GM23248 (cell line): ENCODE measurements around the gene MYO5A. TPM values are rescaled to one million over a fixed set of nuclear protein-coding genes. Genes with fewer than 3 reads are reported as not detected.

Experiments used
- DNase-seq: peaks from one replicate; pipeline ENCODE4 v3.0.0-alpha.2; 2015
- H2AFZ ChIP-seq: fragments of 200-600 bp; sonication (generic); 2 replicates; pipeline ENCODE4 v1.6.1; 2016; ENCODE audit warnings: antibody characterized with exemption
- H3F3A ChIP-seq: fragments of 200-600 bp; sonication (generic); 2 replicates; pipeline ENCODE4 v1.6.1; 2016; ENCODE audit warnings: mild to moderate bottlenecking, antibody characterized with exemption, mixed run types; ENCODE audit not compliant: insufficient read depth
- H3K27ac ChIP-seq: fragments of 200-600 bp; sonication (generic); 2 replicates; pipeline ENCODE4 v1.5.1; 2016; ENCODE audit warnings: mild to moderate bottlenecking
- H3K27me3 ChIP-seq: fragments of 200-600 bp; sonication (generic); replicated peaks from 2 replicates; pipeline ENCODE4 v1.6.1; 2016; ENCODE audit warnings: mild to moderate bottlenecking; ENCODE audit not compliant: insufficient read depth
- H3K36me3 ChIP-seq: fragments of 200-600 bp; sonication (generic); 2 replicates; pipeline ENCODE4 v1.6.1; 2016; ENCODE audit warnings: low read depth, mild to moderate bottlenecking
- H3K4me1 ChIP-seq: fragments of 200-600 bp; sonication (generic); 2 replicates; pipeline ENCODE4 v1.6.1; 2016; ENCODE audit warnings: mild to moderate bottlenecking; ENCODE audit not compliant: insufficient read depth
- H3K4me2 ChIP-seq: fragments of 200-600 bp; sonication (generic); one replicate; pipeline ENCODE4 v1.6.1; 2016; ENCODE audit warnings: mild to moderate bottlenecking; ENCODE audit not compliant: unreplicated experiment
- H3K4me3 ChIP-seq: fragments of 200-600 bp; sonication (generic); 2 replicates; pipeline ENCODE4 v1.5.1; 2016; ENCODE audit warnings: mild to moderate bottlenecking
- H3K79me2 ChIP-seq: fragments of 200-600 bp; sonication (generic); 2 replicates; pipeline ENCODE4 v1.6.1; 2016; ENCODE audit warnings: mild to moderate bottlenecking; ENCODE audit not compliant: insufficient read depth
- H3K9ac ChIP-seq: fragments of 200-600 bp; sonication (generic); 2 replicates; pipeline ENCODE4 v1.6.1; 2016; ENCODE audit warnings: mild to moderate bottlenecking
- H3K9me2 ChIP-seq: fragments of 200-600 bp; sonication (generic); 2 replicates; pipeline ENCODE4 v1.6.1; 2016; ENCODE audit warnings: mixed run types, mild to moderate bottlenecking, moderate library complexity; ENCODE audit not compliant: insufficient read depth
- H3K9me3 ChIP-seq: fragments of 200-600 bp; sonication (generic); one replicate; pipeline ENCODE4 v1.6.1; 2017; ENCODE audit warnings: low read depth
- H4K20me1 ChIP-seq: fragments of 200-600 bp; sonication (generic); 2 replicates; pipeline ENCODE4 v1.6.0; 2016; ENCODE audit not compliant: insufficient read depth
- EZH2 ChIP-seq: fragments of 200-600 bp; sonication (generic); IDR thresholded peaks from 2 replicates; pipeline ENCODE4 v1.6.1; 2018; ENCODE audit warnings: antibody characterized with exemption, mild to moderate bottlenecking; ENCODE audit not compliant: insufficient read depth, poor library complexity, severe bottlenecking
- EZH2phosphoT487 ChIP-seq: fragments of 200-600 bp; sonication (generic); IDR thresholded peaks from 2 replicates; pipeline ENCODE4 v1.6.1; 2018; ENCODE audit warnings: antibody characterized with exemption, moderate library complexity, mild to moderate bottlenecking, low read depth; ENCODE audit not compliant: insufficient read depth
- WGBS, 2 experiments: methylation state at CpG; one replicate each; pipeline ENCODE4 v1.1.6; 2015 to 2017; ENCODE audit warnings: low lambda C conversion rate in 2 of 2, low coverage in 1 of 2; ENCODE audit errors: missing lambda C conversion rate in 2 of 2; 5-methylcytosine and 5-hydroxymethylcytosine counted together
- in situ Hi-C: fragments of 300-500 bp; cut with MboI; formaldehyde crosslinking; loops from 2 replicates; pipeline ENCODE4 v1.15.0; 2020
- polyA plus RNA-seq: library from polyadenylated mRNA; unstranded; fragments of >200 nt; fragmentation: Nextera tagmentation; extraction: Ambion mirVana; gene quantifications from 2 replicates; pipeline ENCODE4 v1.2.1, GENCODE V29; 2016
- total RNA-seq: library from RNA; depleted of rRNA; stranded (reverse); fragments of >200 nt; shearing (Covaris generic); gene quantifications from 2 replicates; pipeline ENCODE4 v1.2.3, GENCODE V29; 2014

The MYO5A gene
- total and polyA plus RNA-seq, 2 experiments from 2014 or later = 12.1 to 33.3 TPM

GRCh38 chr15:52529940-52530339 lies 1.3 kb upstream of the MYO5A start:
- no peaks in the 10 kb centered on the region for H3F3A ChIP-seq
- in situ Hi-C loops = no loop called here
- H3K79me2 ChIP-seq = peaks cover 29% of the 10 kb centered on the region
- H3K9ac ChIP-seq = no peak overlapping the region
- peak overlapping the region; percentile 94 for H2AFZ ChIP-seq
- H3K27me3 ChIP-seq = no peaks in the 10 kb centered on the region; the same call in 1 of the 2 replicates
- no peaks in the 10 kb centered on the region for H3K9me3 ChIP-seq
- H3K27ac ChIP-seq = no peak overlapping the region
- no peaks in the 10 kb centered on the region for H4K20me1 ChIP-seq
- H3K36me3 ChIP-seq = no peaks in the 10 kb centered on the region
- no peak for DNase-seq
- peak overlapping the region; percentile 81 for H3K4me2 ChIP-seq
- WGBS, 2 experiments = 55 to 57% methylated on average over 11 of the region's 11 CpGs
- H3K4me1 ChIP-seq = no peaks in the 10 kb centered on the region
- no peak for TF ChIP-seq EZH2phosphoT487
- TF ChIP-seq EZH2 = no peak
- peak overlapping the region; percentile 92 for H3K4me3 ChIP-seq
- no peaks in the 10 kb centered on the region for H3K9me2 ChIP-seq

- no peaks in the 10 kb centered on the region for H3K36me3 ChIP-seq
- H3K9ac ChIP-seq = peak overlapping the region; percentile 85
- H4K20me1 ChIP-seq = no peaks in the 10 kb centered on the region
- H3K27me3 ChIP-seq = no peaks in the 10 kb centered on the region; the same call in 1 of the 2 replicates
- H3K9me3 ChIP-seq = no peaks in the 10 kb centered on the region
- no peaks in the 10 kb centered on the region for H3K4me1 ChIP-seq
- peak overlapping the region; percentile 92 for H3K4me3 ChIP-seq
- peak overlapping the region; percentile 52 for H3K27ac ChIP-seq
- in situ Hi-C loops = no loop called here
- H3K79me2 ChIP-seq = peaks cover 34% of the 10 kb centered on the region
- peak overlapping the region; percentile 94 for H2AFZ ChIP-seq
- TF ChIP-seq EZH2 (no peak), EZH2phosphoT487 (no peak)
- peak overlapping the region; percentile 81 for H3K4me2 ChIP-seq
- no peaks in the 10 kb centered on the region for H3K9me2 ChIP-seq
- no peak for DNase-seq
- no peaks in the 10 kb centered on the region for H3F3A ChIP-seq
- 11 to 13% methylated on average over 20 to 27 of the region's 28 CpGs for WGBS, 2 experiments
Observed at GRCh38 chr15:52529341-52529924, 753 bp upstream of the MYO5A start.

GRCh38 chr15:52527911-52528563 lies 643 bp downstream of the MYO5A start:
- Histone ChIP-seq H3K9ac (peak overlapping the region; percentile 85), H3K27me3 (no peaks in the 10 kb centered on the region; the same call in 1 of the 2 replicates), H3K36me3 (no peaks in the 10 kb centered on the region), H3K27ac (peak overlapping the region; percentile 14; the same call in 1 of the 2 replicates), H4K20me1 (no peaks in the 10 kb centered on the region), H3K9me2 (no peaks in the 10 kb centered on the region), H2AFZ (peak overlapping the region; percentile 85), H3K4me1 (peaks cover 9% of the 10 kb centered on the region), H3F3A (peaks cover 10% of the 10 kb centered on the region), H3K9me3 (no peaks in the 10 kb centered on the region), H3K4me3 (peak overlapping the region; percentile 92), H3K79me2 (peaks cover 42% of the 10 kb centered on the region), H3K4me2 (peak overlapping the region; percentile 86)
- 7 to 8% methylated on average over 31 to 32 of the region's 32 CpGs for WGBS, 2 experiments
- TF ChIP-seq EZH2phosphoT487 = no peak
- TF ChIP-seq EZH2 = no peak
- in situ Hi-C loops = no loop called here
- DNase-seq = peak; percentile 68

GRCh38 chr15:52527196-52527910 lies 1.3 kb downstream of the MYO5A start:
- Histone ChIP-seq H3K79me2 (peaks cover 44% of the 10 kb centered on the region), H3K4me1 (peaks cover 16% of the 10 kb centered on the region), H2AFZ (peak overlapping the region; percentile 85; the same call in 1 of the 2 replicates), H4K20me1 (no peaks in the 10 kb centered on the region), H3K4me3 (peak overlapping the region; percentile 92), H3K9me3 (no peaks in the 10 kb centered on the region), H3K9me2 (no peaks in the 10 kb centered on the region), H3K9ac (peak overlapping the region; percentile 85), H3K4me2 (peak overlapping the region; percentile 86), H3K27me3 (no peaks in the 10 kb centered on the region; the same call in 1 of the 2 replicates), H3K27ac (no peak overlapping the region), H3K36me3 (no peaks in the 10 kb centered on the region), H3F3A (peaks cover 17% of the 10 kb centered on the region)
- TF ChIP-seq EZH2 (no peak), EZH2phosphoT487 (no peak)
- 69 to 70% methylated on average over 7 of the region's 7 CpGs for WGBS, 2 experiments
- in situ Hi-C loops = no loop called here
- no peak for DNase-seq
